Measurements from ENCODE around the gene SCG5.

Gene SCG5

DNA sequence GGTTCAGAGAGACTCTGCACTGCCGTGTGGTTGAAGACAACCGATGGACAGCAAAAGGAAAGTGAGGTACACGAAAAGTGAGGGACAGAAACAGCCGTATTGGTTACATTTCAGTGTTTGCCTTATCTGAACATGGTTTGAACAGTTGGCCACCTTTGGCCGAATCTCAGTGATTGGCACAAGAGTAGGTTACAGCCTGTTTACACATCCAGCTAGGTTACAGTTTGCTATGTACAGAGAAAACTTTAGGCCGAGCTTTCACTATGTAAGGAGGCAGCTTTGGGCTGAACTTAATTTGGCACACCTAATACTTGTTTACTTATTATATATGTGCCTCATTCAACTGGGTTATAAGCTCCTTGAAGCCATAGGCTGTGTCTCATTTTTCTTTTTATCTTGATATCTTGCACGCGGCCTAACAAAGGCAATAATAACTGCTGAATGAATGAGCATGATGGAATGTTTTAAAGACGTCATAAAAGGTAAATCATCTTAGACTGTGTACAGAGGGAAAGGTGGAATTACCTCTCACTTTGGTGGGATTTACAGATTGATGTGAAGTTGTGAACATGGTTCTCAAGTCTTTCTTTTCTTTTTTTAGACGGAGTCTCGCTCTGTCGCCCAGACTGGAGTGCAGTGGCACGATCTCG is 59.1 kb downstream of the SCG5 start:
- no peak for DNase-seq (ENCODE audit: low spot score)
- TF ChIP-seq, protein P1, sequence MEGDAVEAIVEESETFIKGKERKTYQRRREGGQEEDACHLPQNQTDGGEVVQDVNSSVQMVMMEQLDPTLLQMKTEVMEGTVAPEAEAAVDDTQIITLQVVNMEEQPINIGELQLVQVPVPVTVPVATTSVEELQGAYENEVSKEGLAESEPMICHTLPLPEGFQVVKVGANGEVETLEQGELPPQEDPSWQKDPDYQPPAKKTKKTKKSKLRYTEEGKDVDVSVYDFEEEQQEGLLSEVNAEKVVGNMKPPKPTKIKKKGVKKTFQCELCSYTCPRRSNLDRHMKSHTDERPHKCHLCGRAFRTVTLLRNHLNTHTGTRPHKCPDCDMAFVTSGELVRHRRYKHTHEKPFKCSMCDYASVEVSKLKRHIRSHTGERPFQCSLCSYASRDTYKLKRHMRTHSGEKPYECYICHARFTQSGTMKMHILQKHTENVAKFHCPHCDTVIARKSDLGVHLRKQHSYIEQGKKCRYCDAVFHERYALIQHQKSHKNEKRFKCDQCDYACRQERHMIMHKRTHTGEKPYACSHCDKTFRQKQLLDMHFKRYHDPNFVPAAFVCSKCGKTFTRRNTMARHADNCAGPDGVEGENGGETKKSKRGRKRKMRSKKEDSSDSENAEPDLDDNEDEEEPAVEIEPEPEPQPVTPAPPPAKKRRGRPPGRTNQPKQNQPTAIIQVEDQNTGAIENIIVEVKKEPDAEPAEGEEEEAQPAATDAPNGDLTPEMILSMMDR (IDR thresholded peaks at IDR 0.05; ENCODE audit: extremely low read depth, missing control alignments) = no peak

DNA sequence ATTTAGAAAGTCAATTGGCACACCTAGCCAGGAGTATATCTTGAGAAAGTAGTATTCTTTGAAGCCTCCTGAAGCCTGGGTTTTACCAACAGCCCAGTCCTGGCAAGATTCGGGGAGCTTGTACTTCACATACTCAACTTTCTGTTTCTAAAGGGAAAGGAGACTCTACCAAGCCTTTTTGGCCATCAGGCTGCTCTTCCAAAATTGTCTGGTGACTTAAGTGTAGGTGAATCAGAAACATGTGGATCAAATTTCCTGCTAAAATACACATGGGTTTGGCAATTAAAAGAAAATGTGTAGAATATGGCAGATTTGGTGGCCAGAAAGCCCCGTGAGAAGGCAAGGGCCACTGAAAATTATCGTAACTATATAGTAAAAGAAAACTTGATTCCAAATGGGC is 60.4 kb downstream of the SCG5 start:
- TF ChIP-seq, protein P1 (IDR thresholded peaks at IDR 0.05; ENCODE audit: extremely low read depth, missing control alignments) = no peak
- no peak for DNase-seq (ENCODE audit: low spot score)

DNA sequence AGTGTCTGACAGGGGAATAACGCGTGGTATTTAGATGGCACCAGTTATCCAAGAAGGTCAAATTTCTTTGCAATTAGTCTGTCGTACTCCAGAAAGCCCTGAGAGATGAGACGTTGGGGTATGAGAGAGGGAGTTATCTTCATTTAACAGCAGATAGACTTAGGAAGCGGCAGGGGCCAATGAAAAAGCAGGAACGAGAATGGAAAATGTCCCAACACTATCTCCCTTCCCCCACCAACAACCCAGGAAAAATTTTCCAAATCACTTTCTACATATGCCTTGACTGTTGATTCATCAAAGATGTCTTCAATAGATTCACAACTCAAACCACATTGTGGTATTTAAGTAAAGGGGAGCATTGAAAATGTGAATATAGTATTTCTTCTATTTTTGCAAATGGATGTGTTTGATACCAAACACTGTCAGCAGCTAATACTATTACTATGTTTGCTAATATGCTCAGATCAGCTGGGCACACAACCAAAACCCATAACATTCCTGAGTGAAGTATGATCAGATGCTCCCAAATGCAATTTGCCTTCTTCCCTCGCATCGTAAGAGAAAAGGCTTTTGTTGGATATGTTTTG is 63.0 kb downstream of the SCG5 start:
- DNase-seq (ENCODE audit: low spot score) = no peak
- TF ChIP-seq, protein P1 (IDR thresholded peaks at IDR 0.05; ENCODE audit: extremely low read depth, missing control alignments) = no peak

DNA sequence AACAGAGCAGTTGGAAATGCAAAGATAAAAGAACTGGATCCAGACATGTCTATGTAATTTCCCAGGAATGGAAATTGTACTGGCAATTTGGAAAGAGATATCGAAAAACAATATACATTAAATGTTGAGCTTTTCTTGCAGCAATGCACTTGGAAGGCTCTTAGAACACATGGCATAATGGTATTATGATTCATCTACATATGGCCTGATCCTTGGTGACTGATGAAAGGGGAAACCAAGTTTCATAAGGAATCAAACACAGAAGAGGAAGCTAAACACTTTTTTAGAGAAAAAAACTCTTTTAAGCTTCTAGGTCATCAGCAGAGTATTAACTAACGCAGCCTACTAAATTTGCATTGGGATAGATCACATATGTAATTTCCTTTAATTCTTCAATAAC is 63.9 kb downstream of the SCG5 start:
- TF ChIP-seq, protein P1 (IDR thresholded peaks at IDR 0.05; ENCODE audit: extremely low read depth, missing control alignments) = no peak
- DNase-seq (ENCODE audit: low spot score) = no peak

DNA sequence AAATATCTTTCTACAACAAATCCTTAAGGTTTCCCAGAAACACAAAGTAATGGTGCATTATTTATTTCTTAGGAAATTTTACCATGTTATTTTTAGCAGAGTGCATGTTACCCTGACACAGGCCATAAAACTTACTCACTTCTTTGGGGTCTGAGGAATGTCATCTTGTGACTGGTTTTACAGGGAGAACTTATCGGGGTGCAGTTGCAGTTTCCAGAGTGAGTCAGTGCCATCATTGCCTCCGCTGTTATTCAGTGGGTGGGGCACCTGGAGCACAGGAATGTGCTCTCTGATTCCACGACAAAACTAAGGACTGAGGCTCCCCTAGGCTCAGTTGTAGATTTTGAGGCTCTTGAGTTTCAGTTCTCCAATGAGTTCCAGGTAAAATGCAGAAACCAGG is 65.2 kb downstream of the SCG5 start:
- DNase-seq (ENCODE audit: low spot score) = no peak
- TF ChIP-seq, protein P1 (IDR thresholded peaks at IDR 0.05; ENCODE audit: extremely low read depth, missing control alignments) = no peak

DNA sequence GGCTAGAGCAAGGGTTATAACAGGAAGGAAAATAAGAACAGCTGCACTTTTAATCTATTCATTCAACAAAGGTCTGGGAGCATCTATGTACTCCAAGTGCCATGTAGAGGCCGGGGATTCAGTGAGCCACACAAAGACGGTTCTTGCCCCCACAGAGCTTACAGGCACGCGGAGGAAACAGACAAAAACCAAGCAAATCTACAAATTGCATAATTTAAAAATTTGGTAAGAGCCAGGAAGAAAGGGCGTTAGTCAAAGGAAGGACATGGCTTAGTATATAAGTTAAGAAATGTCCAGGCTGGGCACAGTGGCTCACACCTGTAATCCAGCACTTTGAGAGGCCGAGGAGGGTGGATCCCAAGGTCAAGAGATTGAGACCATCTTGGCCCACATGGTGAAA is 65.9 kb downstream of the SCG5 start:
- DNase-seq (ENCODE audit: low spot score) = no peak
- TF ChIP-seq, protein P1 (IDR thresholded peaks at IDR 0.05; ENCODE audit: extremely low read depth, missing control alignments) = no peak

DNA sequence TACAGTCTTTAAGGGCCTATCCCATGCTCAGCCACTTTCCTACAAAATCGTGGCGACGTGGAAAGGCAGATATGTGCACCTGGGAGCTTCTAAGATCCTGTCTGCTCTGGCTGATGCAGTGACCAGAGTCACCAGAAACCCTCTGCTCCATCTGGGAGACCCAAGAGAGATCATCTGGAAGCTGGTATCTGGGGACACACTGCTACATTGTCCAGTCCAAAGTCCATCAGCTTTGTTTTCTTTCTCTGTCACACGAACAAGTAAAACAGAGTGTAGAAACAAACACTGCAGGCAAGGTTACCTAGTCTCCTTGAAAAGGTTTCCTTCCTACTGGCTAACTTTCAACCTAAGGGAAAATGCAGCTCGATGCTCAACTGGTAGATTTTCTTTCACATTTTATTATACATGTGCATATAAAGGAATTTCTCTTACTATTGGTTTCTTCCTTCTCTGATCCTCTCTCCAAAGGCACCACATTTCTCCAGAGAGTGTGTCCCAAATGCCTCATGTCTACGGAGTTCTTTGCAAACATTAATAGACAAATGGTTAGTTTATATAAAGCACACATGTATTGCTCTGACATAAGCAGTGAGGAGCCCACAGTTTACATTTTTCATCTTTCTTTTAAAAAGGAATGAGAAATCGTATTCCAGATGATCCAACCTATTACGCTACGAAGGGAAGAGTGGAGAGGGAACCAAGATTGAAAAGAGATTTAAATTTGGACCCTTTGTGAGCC is 68.0 kb downstream of the SCG5 start:
- DNase-seq (ENCODE audit: low spot score) = no peak
- TF ChIP-seq, protein P1 (IDR thresholded peaks at IDR 0.05; ENCODE audit: extremely low read depth, missing control alignments) = no peak
